ENCODE measurements around the gene RHEB.

RHEB gene

DNA sequence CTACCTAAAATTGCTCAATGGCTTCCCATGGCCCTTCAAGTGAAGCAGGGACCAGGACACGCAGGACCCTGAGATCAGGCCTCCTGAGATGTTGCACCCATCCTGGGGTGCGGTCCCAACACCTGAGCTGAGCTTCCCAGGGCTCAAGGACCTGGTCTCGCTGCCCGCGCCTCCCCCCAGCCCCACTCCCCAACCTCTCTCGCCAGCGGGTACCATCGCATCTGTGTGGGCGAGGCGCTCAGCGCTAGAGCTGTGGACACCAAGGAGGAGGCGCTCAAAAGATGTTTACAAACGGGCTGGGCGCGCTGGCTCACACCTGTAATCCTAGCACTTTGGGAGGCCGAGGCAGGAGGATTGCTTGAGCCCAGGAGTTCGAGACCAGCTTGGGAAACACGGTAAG, 72.4 kb downstream of the RHEB start:
- no peak for DNase-seq

DNA sequence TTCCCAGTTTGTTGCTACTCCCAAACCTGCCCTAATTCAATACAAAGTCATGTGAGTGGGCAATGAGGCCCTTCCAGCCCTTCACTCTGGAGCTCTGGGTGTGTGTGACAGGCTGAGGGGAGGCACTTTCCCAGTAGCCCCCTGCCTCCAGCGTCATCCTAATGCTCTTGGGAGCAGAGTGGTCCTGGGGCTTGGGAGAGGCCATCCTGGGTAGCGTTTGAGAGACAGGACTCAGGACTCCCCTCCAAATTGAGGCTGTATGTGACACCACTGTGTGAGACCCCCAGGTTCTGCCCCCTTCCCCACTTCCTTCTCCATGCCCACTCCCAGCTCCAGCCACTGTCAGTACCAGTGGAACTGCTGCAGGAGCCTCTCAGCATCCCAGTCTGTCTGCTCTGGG, 73.3 kb downstream of the RHEB start:
- DNase-seq = no peak

DNA sequence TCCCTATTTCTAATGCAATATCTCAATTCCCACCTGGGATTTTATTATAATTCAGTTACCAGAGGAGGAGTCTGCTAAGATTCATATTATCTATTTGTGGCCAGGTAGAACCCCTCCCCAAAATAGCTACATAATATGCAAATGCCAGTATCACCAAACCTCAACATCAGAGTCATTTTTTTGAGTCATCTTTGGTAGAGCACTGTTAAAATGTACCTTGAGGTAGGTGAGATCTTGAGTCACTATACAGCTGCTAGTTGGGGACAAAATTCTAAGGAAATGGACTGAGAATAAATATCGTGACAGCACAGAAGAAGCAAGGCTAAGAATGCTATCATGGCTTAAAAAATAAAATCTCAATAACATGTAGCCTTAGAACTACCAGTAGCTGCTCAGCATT, 75.1 kb downstream of the RHEB start:
- no peak for DNase-seq

DNA sequence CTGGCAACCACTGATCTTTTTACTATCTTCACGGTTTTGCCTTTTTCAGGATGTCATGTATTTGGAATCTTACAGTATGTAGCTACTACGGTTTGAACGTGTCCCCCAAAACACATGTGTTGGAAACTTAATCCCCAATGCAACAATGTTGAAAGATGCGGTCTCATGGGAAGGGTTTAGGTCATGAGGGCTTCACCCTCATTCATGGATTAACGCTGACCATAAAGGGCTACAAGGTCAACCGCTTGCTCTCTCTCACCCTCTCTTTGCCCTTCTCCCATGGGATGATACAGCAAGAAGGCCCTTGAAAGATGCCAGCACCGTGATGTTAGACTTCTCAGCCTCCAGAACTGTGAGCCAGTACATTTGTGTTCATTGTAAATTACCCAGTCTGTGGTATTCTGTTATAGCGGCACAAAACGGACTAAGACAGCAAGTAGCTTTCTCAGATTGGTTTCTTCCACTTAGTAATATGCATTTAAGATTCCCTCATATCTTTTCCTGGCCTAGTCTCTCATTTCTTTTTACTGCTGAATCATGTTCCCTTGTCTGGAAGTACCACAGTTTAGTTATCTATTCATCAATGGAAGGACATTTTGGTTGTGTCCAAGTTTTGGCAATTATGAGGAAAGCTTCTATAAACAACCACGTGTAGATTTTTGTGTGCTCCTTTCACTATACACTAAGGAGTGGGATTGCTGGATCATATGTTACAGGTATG, 76.8 kb downstream of the RHEB start:
- no peak for DNase-seq

DNA sequence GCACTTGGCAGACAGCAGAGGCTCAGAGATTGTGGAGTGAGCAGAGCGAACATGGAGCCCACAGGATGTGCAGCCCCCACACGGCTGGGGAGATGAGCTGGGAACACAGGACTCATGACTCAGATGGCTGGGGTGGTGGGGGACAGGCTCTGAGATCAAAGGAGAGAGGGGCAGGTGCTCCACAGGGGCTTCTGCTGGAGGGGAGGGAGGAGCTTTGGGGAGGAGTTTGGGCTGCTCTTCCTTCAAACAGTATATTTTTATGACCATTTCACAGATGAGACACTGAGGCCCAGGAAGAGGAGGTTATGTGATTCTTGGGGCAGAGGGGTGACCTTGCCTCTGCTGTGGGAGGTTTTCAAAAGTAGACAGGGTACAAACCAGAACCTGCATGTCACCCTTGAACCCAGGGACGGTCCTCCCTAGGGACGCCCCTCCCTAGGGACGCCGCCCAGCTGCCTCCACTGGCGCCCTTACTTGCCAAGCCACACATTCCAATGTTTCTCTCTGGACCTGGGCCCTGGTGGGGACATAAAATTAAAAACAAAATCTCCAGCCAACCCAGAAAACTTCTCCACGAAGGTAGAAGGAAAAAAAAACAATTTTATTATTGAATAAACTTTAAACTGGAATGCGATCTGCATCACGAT, 78.8 kb downstream of the RHEB start:
- DNase-seq = no peak

DNA sequence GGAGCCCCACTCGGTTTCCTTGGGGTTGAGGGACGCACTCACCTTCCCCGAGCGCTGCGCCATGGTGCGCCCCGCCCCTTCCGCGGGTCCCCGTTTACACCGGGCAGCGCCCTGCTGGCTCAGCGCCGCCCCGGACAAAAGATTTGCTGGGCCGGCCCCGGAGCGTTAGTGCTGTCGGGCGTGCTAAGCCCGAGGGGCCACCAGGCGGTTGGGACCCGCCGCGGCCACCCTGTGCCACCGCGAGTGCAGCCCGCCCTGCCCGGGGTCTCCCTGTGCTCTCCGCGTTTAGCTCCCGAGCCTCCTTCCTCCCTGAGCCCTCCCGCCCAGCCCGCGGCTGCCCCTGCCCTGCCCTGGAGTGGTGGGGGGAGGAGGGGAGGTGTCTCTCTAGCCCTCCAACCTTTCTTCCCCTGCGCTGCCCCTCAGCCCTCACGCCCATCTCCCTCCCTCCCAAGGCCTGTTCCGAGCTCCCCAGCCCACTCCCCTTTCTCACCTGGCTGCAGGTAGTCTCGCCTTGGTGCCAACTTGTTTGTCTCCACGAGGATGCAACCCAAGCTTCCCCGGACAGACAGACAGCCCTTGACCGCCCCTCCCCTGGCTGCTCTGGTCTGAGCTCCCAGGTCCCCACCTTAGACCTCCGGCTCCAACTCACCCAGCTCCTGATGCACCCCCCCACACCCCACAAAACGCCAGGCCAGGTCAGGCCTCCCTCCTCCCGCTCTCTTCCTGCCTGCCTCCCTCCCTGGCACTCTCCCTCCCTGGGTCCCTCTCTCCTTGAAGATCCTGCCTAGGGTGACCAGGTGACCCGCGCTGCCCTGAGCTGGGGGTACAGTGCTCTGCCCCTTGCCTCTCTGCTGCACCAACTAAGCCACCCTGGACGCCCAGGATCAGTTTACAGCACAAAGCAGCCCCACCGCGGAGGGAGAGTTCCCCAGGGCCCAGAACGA, 79.6 kb downstream of the RHEB start, which contains the start of gene CRYGN:
Gene CRYGN (minus strand): TSS at position 287 of the 944 bp plus-strand sequence. CDS start 224 bp downstream, at position 63.
- DNase-seq = no peak

DNA sequence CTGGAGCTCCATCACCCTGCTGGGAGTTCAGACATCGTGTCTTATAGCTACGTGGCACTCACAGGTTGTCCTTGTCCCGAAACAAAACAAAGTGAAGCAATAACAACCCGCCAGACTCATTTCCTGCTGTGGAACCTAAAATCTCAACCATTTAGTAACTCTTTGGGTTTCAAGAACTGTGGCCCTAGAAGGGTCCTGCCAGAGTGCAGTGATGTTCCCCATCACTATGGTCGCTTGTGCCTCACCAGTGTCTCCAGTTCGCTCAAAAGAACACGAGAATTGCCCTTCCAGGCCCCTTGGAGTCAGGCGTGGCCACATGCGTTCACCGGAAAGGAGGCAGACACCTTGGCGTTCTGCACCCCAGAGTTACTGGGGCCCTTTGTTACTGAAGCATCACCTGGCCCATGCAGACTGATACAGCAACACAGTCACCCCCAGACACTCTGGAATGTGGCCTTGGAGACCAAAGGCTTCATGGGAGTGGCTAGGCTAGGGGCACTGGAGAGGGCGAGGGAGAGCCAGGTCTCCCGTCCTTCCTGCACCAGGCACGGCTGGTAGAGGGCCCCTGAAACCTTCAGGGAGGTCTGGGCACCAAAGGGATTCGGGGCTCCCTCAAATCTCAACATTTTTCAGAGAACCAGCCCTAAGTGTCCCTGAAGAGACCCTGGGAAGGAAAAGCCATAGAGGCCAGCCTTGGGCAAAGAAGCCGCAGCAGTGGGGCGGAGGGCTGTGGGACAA, 80.7 kb downstream of the RHEB start:
- no peak for DNase-seq

DNA sequence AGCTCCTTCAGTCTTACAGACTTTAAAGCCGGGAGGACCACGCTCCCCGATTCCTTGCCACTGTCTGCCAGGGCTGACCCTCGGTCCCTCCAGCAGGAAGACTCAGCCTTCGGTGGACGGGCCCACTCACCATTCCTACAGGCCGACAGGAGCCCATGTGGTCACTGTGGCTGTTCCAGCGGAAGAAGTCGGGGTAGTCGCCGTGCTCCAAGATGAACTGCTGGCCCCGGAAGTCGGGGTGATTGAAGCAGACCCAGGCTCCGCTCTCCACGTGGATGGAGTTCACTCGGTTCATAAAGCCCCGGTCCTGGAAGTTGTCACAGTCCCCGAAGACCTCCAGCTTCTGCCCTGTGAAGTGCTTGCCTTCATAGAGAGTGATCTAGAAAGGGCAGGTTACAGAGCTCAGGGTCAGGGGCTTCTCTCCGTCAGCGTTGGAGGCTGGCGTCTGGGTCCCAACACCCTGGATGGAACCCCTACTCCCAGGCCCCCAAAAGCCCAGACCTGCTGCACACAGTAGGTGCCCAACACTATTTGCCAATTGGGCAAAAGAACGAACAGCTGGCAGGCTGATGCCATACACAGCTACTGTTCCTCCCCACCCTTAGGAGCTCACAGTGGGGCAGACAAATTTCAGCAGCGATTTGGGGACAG, 81.7 kb downstream of the RHEB start:
- DNase-seq = no peak

DNA sequence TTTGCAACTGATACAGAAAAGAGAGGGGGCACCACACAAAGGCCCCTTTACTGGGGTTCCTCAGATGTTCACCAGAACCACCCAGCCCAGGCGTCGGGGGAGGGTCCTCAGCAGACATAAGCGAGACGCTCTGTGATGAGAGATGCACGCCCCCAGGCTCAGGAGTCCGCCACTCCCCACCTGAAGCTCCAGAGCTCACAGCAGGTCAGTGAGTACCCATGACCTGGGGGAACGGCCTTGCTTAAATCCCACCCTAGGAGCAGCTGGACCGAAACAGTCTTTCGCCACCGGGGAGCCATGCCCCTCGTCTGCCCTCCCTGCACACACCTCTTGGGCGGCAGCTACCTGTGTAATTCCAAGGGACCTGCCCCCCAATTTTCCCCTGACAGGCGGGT, 82.5 kb downstream of the RHEB start:
- DNase-seq = no peak

DNA sequence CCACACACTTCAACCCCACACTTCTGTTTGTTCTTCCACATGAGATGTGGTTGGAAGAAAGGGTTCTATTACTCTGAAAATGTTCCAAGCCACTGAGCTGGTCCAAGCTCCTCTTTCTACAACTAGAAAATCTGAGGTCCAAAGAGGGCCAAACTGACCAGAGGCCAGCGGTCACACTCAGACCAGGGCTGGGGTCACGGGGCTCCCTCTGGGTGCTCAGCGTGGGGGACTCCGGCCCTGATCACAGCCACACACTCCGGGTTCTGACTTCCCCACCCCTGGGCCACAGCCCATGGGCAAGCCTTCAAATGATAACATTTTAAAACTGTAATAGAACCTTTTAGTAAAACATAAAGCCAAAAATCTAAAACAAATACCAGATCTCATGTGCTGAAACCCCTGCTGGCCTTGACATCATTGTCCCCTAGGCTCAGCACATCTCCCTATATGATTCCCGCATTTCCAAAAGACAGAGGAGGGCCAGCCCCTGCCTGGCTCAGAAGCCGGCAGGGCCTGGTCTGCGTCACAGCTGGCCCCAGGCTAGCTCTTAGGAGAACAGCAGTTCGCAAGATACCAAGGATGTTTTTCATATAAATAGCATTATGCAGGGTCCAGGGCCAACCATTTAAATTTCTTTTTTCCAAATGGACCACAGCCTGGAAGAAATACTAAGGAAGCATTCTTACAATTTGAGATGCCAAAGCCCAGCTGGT, 83.1 kb downstream of the RHEB start:
- DNase-seq = no peak

DNA sequence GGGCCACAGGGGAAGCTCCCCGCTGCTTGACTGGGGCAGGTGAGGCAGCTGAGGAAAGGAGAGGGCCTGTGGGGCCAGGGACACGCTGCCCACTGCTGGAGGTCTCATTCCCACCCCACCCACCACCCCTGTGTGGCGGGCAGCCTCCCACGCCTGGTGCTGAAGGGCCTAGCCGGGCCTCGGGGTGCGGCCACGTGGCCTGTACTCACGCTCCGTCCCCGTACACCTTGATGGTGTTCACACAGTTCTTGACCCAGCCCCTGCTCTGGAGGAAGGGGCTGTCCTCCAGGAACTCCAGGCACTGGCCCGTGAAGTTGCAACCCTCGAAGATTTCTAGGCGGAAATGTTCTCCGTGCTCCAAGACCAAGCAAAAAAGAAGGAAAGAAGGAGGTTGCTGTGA, 83.7 kb downstream of the RHEB start:
- DNase-seq = no peak

DNA sequence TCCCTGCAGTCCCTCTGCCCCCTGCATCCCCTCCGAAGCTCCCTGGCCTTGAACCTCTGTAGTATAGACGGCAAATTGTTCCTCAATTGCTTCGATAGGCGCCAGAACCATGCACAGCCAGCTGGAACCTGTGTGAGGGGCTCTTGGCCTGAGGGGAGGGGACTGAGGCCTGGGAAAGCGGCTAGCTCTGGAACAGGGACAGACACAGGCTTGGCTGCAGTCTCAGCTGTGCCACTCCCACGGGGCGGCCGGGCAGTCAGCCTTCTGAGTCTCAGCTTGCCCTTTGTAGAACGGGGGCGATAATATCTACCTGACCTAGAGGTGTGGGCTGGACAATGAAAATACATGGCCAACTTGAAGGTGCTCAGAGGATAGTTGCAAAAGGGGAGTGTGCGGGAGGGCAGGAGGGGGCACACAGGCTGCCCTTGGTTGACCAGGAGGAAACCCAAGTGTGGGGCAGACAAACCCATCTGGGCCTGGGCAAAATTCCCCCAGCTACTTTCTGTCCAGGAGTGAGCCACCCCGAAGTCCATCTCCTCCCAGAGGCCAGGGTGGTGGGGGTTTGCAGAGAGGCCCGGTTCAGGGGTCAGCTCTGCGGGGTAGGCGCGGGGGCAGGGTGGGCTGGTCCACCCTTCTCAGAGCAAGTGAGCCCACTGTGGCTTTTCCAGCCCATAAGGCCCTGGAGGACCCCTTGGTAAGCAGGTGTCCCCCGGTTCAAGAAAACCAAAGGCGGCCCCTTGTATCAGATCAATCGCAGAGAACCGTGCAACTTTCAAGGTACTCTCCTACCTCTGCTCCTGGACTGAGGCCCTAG, 84.4 kb downstream of the RHEB start:
- DNase-seq = no peak

DNA sequence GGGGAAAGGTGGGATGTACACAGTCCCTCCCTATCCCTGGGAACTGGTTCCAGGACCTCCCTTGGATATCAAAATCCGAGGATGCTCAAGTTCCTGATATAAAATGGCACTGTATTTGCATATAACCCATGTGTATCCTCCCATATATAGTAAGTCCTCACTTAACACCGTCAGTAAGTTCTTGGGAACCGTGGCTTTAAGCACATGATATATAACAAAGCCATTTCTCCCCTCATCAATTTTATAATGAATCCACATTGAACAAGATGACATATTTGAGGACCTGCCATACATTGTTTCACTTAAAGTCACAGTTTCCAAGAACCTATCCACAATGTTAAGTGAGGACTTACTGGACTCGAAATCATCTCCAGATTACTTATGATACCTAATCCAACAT, 85.1 kb downstream of the RHEB start:
- no peak for DNase-seq

DNA sequence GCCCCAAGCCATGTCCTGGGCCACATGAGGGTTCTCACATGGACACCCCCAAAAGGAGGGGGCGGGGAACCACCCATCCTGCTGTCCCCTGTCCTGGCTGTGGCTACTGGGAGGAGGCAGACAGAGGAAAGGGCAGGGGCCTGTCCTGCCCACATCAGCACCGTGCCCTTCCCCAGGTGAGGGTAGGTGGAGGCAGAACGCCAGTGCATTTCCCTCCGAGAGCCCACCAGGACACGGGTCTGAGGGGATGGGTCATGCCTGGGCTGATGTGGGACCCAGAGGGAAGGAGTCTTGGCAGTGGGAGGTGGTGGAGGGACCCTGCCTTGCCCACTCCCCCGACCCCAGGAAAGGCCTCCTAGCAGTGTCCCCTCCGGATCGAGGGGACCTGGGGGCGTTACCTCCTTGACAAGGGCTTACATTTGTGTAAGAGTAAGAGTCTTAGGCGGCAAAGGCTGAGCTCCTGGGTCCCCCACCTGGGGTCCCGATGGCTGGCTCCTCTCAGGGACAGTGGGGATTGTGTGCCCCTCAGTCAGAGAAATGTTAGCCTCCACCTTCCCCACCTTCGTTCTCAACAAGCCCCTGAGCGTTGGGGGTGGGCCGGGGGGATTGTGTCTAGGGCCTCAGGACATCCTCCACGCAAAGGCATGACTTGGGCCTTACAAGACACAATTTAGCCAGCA, 85.8 kb downstream of the RHEB start:
- DNase-seq = no peak

DNA sequence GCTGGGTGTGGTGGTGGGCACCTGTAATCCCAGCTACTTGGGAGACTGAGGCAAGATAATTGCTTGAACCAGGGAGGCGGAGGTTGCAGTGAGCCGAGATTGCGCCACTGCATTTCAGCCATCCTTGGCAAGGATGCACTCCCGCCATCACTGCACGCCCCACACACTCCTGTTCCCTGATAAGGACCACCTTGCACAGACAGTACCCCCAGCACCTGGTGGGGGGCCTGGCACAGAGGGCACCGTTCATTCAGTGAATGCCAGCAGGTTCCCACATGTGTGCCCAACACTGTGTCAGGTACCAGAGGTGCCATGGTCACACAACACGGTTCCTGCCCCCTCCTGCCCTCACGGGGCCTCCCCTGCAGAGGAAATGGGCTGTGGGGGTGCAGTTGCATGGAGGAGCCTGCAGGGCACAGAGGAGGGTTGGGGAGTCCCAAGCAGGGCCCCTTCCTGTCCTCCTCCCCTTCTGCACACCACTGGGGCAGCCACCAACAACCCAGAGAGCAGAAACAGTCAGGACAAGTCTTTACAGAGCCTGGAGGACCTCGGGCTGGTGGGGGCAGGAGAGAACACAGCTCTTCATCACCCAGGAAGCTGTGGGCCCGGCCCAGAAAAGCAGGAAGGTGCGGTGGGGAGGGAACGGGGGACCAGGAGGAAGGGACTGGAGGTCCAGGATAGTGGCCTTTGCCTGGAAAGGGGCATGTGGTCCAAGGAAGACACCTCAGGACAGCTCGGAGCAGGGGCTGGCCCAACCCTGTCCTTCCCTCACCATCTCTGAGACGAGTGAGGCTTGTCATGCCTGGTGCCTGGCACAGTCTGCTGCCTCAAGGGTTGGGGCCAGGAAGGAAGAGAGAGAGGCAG, 86.8 kb downstream of the RHEB start:
- no peak for DNase-seq

DNA sequence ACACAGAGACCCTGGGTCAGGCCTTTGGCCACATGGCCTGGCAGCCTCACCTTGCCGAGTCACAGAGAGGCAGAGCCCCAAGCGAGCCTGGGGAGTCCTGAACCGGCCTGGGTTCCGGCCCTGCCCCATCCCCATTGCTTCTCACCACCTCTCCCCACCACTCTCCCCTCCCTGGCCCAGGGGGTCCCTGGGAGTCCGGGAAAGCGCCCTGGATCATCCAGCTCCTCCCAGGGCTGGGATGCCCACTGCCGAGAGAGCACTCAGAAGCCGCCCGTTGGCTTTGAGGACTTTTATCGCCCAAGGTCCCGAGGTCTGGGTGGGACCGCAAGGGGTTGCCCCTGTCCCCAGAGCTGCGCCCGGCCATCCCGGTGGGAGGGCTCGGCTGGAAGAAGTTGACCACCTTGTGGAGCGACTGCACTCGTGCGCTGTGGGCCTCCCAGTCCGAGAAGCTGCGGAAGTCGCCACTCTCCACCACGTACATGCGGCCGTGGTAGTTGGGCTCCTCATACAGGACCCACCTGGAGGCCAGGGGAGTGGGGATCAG, 87.9 kb downstream of the RHEB start:
- DNase-seq = no peak

DNA sequence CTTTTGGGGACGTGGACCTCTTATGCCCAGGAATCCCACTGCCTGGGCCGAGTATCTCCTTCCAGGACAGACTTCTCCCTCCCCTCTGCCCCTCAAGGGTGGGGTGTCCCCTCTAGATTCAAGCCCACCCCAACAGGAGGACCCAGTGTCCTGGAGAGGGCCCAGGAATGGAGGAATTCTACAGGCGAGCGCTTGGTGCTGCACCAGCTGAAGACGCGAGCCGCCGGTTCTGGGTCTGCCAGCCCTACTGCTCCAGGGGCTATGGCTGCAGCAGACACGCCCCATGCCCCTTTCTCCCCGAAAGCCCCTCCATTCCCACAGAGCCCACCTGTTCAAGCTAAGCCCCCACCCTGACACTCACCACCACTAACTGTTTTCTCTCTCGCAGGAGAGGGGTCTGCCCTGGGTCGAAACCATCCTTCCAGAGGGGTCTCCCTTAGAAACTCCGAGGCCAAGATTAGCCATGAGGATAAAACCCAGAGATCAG, 88.4 kb downstream of the RHEB start:
- DNase-seq = no peak

DNA sequence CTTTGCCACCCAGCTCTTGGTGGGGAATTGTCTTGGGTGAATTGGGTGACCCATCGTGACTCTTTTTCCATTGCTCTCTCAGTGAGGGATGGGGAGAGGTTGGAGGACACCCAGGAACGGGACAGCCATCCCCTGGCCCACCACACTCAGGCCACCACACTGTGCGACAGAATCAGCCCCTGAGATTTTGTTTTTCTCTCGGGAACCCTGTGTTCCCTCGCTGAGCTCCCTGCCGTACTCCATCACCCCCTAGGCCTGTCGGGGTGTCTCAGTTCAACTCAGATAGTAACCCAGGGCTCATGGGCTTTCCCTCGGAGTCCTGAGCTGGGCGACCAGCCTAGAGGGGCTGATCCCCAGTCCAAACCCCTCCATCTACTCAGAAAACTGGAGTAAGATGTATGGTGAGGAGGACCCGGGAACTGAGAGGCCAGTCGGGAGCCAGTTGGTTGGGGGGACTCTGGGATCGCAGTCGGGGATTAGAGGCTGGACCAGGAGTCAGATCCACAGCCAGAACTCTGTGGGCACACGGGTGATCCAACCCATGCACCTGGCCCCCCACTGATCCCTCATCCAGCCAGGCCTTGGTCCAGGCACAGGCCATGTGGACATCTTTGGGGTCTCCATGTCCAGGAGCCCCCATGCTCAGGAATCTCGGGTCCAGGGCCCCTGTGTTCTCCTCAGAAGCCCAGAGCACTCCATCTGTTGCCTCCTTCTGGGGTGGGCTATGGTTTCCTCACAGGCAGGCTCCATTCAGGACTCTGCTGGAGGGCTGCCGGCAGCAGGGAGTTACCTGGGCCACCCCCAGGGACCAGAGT, 89.1 kb downstream of the RHEB start:
- DNase-seq = no peak
